ENCODE results near the gene ADCYAP1R1. TPM values are rescaled to one million over a fixed set of nuclear protein-coding genes. Genes with fewer than 3 reads are reported as not detected.

The ADCYAP1R1 gene
- total RNA-seq, 1 experiment from 2014 or later, result not detected

DNA sequence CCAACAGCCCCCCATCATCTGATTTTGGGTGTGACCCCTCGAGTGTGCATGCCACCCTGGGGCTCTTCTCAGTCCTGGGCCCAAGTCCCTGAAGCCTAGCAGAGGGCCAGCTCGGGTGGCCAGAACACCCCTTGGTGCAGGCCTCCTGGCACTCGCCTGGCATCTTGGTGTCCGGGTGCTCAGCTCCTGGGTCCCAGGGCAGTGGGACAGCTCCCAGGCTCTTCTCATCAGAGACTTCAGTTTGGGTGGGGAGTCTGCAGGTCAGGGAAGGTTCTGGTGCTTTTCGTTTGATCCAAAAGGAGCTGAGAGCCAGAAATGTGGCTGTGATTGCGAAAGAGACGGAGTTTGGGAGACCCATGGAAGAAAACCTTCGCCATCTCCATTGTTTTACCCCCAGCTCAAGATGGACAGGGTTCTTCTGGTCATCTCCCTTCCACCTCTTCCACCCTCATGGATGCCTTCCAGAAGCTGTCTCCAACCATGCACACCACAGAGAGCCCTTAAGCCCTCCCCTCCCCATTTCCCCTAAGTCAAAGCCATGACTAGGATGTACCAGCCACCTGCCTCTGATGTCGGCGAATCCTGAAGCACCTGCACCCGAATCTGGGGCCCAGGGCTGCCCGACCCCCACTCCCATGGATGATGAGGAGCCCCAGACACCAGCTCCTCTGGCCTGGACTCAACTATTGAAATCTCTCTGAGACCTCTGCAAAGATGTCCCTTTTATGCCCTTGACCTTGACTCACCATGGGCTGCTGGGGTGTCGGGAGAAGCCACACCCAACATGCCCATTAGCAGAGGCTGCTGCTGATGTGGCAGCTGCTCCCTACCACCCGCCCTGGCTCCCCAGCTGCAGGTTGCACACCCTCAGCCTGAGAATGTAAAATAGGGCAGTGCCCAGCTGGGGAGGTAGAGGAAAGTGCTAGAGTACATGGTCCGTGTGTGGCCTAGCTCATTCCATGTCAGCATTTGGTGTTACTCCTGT, 55.3 kb downstream of the ADCYAP1R1 start:
- H3K4me1 Mint-ChIP-seq (ENCODE audit: insufficient read depth, unreplicated experiment), result no peaks in the 10 kb centered on the region
- no TSS peak for BruUV-seq (replicated peaks)
- no peak overlapping the region for H3K4me3 Mint-ChIP-seq (ENCODE audit: unreplicated experiment)
- ChIA-PET CTCF (interaction anchor here (0.6 to 1.7 kb wide), 4 partner anchors 15 to 124 kb away, joined by 3 to 9 read pairs (median 4); no protein-coding TSS in a partner anchor), POLR2A (no interaction called here)
- peaks cover 56% of the 10 kb centered on the region for H3K27me3 Mint-ChIP-seq (ENCODE audit: insufficient read depth, unreplicated experiment)
- no peak overlapping the region for H3K27ac Mint-ChIP-seq (ENCODE audit: low read depth, unreplicated experiment)
- DNase-seq (ENCODE audit: unreplicated experiment), result no peak
- intact Hi-C loops (cut with micrococcal nuclease), result no loop called here
- TF ChIP-seq, protein P1, sequence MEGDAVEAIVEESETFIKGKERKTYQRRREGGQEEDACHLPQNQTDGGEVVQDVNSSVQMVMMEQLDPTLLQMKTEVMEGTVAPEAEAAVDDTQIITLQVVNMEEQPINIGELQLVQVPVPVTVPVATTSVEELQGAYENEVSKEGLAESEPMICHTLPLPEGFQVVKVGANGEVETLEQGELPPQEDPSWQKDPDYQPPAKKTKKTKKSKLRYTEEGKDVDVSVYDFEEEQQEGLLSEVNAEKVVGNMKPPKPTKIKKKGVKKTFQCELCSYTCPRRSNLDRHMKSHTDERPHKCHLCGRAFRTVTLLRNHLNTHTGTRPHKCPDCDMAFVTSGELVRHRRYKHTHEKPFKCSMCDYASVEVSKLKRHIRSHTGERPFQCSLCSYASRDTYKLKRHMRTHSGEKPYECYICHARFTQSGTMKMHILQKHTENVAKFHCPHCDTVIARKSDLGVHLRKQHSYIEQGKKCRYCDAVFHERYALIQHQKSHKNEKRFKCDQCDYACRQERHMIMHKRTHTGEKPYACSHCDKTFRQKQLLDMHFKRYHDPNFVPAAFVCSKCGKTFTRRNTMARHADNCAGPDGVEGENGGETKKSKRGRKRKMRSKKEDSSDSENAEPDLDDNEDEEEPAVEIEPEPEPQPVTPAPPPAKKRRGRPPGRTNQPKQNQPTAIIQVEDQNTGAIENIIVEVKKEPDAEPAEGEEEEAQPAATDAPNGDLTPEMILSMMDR (IDR thresholded peaks at IDR 0.05; ENCODE audit: unreplicated experiment), result no peak
- H3K36me3 Mint-ChIP-seq (ENCODE audit: insufficient read depth, unreplicated experiment), result no peaks in the 10 kb centered on the region
- H3K9me3 Mint-ChIP-seq (ENCODE audit: unreplicated experiment), result no peaks in the 10 kb centered on the region

DNA sequence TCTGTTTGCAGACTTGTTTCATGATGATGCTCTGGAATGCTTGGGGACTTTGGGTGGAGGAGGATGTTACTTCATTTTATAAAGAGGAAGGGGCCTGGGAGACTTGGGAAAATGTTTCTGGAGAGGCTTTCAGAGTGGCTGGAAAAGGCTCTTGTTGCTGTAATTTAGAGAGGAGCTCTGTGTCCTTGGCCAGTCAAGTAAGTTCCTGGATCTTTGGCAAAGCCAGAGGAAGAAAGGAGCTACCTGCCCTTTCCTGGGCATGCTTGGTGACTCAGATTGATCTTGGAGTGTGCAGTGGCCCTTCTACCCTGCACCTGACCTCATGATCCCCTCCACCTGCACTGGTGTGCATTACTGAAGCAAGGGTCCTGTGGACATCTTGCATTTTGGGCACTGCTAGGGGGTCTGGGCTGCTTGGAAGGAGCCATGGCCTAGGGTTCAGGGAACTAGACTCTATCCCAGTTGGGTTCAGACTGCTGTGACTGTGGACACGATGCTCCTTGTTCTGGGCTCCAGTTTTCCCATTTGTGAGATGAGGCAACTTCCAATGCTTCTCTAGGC, 56.1 kb downstream of the ADCYAP1R1 start:
- no peaks in the 10 kb centered on the region for H3K4me1 Mint-ChIP-seq (ENCODE audit: insufficient read depth, unreplicated experiment)
- POLR2A ChIA-PET, result no interaction called here
- intact Hi-C loops (cut with micrococcal nuclease), result no loop called here
- TF ChIP-seq, protein P1 (IDR thresholded peaks at IDR 0.05; ENCODE audit: unreplicated experiment), result no peak
- CTCF ChIA-PET, result interaction anchor here (1.4 to 1.7 kb wide), 2 partner anchors 14 to 124 kb away, joined by 6 to 9 read pairs; no protein-coding TSS in a partner anchor
- H3K9me3 Mint-ChIP-seq (ENCODE audit: unreplicated experiment), result no peaks in the 10 kb centered on the region
- DNase-seq (ENCODE audit: unreplicated experiment), result no peak
- no peaks in the 10 kb centered on the region for H3K36me3 Mint-ChIP-seq (ENCODE audit: insufficient read depth, unreplicated experiment)
- no peak overlapping the region for H3K27ac Mint-ChIP-seq (ENCODE audit: low read depth, unreplicated experiment)
- H3K27me3 Mint-ChIP-seq (ENCODE audit: insufficient read depth, unreplicated experiment), result peaks cover 48% of the 10 kb centered on the region
- BruUV-seq (replicated peaks), result no TSS peak
- H3K4me3 Mint-ChIP-seq (ENCODE audit: unreplicated experiment), result no peak overlapping the region

DNA sequence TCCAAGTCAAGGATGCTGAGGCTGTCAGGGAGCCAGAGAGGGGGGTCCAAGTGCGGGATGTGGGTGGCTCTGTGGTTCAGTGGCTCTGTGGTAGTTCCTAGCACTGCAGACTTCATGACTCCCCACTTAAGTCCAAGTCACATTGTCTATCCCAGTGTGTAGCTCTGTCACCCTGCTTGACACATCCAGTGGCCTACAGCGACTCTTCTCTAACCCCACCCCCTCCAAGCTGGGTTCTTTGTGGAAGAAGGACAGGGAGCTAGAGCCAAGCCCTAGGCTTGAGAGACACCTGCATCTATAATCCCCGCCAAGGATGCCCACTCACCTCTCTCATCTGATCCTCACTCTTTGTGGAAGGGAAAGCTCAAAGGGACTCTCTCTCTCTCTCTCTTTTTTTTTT, 57.6 kb downstream of the ADCYAP1R1 start:
- CTCF ChIA-PET, result interaction anchor here (0.6 to 3.0 kb wide), 6 partner anchors 12 to 173 kb away, joined by 3 to 20 read pairs (median 4); no protein-coding TSS in a partner anchor
- no peak overlapping the region for H3K27ac Mint-ChIP-seq (ENCODE audit: low read depth, unreplicated experiment)
- H3K4me3 Mint-ChIP-seq (ENCODE audit: unreplicated experiment), result no peak overlapping the region
- H3K4me1 Mint-ChIP-seq (ENCODE audit: insufficient read depth, unreplicated experiment), result no peaks in the 10 kb centered on the region
- BruUV-seq (replicated peaks), result no TSS peak
- H3K36me3 Mint-ChIP-seq (ENCODE audit: insufficient read depth, unreplicated experiment), result no peaks in the 10 kb centered on the region
- POLR2A ChIA-PET, result no interaction called here
- H3K27me3 Mint-ChIP-seq (ENCODE audit: insufficient read depth, unreplicated experiment), result peaks cover 36% of the 10 kb centered on the region
- intact Hi-C loops (cut with micrococcal nuclease), result no loop called here
- TF ChIP-seq, protein P1 (IDR thresholded peaks at IDR 0.05; ENCODE audit: unreplicated experiment), result no peak
- no peaks in the 10 kb centered on the region for H3K9me3 Mint-ChIP-seq (ENCODE audit: unreplicated experiment)
- DNase-seq (ENCODE audit: unreplicated experiment), result no peak
